Esophagus squamous epithelium (tissue), 5 donors: ENCODE results near the gene HTR5A. TPM values are rescaled to one million over a fixed set of nuclear protein-coding genes. Genes with fewer than 3 reads are reported as not detected.

Experiments used
- DNase-seq: peaks from one replicate; lab custom pipeline; 2025; lab: John Stamatoyannopoulos, UW
- H3K27ac ChIP-seq, 4 donors: fragments of 200-600 bp; sonication (generic); one replicate each; pipeline ENCODE4 v1.5.1; 2016 to 2019; ENCODE audit warnings: mild to moderate bottlenecking in 1 of 4
- H3K27me3 ChIP-seq, 4 donors: fragments of 200-600 bp; sonication (generic); 1 replicate in 3 of 4; 2 replicates in 1 of 4; pipeline versions ENCODE4 v1.5.1 to v1.6.0; 2017 to 2021; ENCODE audit warnings: antibody characterized with exemption in 1 of 4
- H3K36me3 ChIP-seq, 3 donors: fragments of 200-600 bp; sonication (generic); one replicate each; pipeline ENCODE4 v1.5.1; 2016 to 2019
- H3K4me1 ChIP-seq, 3 donors: fragments of 200-600 bp; sonication (generic); one replicate each; pipeline ENCODE4 v1.5.1; 2017 to 2019
- H3K4me3 ChIP-seq, 4 donors: fragments of 200-600 bp; sonication (generic); 1 replicate in 3 of 4; 2 replicates in 1 of 4; pipeline ENCODE4 v1.5.1; 2016 to 2019; ENCODE audit warnings: mild to moderate bottlenecking in 2 of 4, moderate library complexity in 1 of 4
- H3K9me3 ChIP-seq, 3 donors: fragments of 200-600 bp; sonication (generic); one replicate each; pipeline ENCODE4 v1.5.1; 2016 to 2019
- CTCF ChIP-seq, 6 experiments: fragments of 450-650 bp in 4 of 6; fragments of 200-600 bp in 2 of 6; sonication (generic) in 2 of 6; IDR thresholded peaks; one replicate each; pipeline ENCODE4 v1.5.1; 2016 to 2019; ENCODE audit warnings: antibody characterized with exemption in 6 of 6, mild to moderate bottlenecking in 4 of 6, moderate library complexity in 4 of 6
- POLR2A ChIP-seq, 4 donors: fragments of 450-650 bp; IDR thresholded peaks; one replicate each; pipeline ENCODE4 v1.6.1; 2017; ENCODE audit warnings: antibody characterized with exemption in 4 of 4, mild to moderate bottlenecking in 4 of 4, moderate library complexity in 3 of 4
- WGBS, 2 donors: methylation state at CpG; one replicate each; pipeline ENCODE4 v1.1.5; 2018; 5-methylcytosine and 5-hydroxymethylcytosine counted together
- intact Hi-C: fragments of 100-400 bp; cut with DNase I; formaldehyde crosslinking; loops from one replicate; pipeline ENCODE4 v1.15.0; 2022
- total RNA-seq, 4 donors: library from RNA; depleted of rRNA; stranded (reverse); fragments of >200 nt; gene quantifications; one replicate each; pipeline ENCODE4 v1.1.0, GENCODE V29; 2016
- donor health status: DM: yes; HTN: yes; CAD: no.

HTR5A gene
- total RNA-seq, 4 donors from 2014 or later = not detected

- no peaks in the 10 kb centered on the region for H3K4me1 ChIP-seq
- TF ChIP-seq CTCF (IDR thresholded peaks at IDR 0.05) (no peak), POLR2A (IDR thresholded peaks at IDR 0.05) (no peak)
- 23 to 42% methylated on average over 5 of the region's 5 CpGs for WGBS, 2 donors
These were observed 52.7 kb downstream of the HTR5A start for GRCh38 chr7:155122831-155123230.

GRCh38 chr7:155123413-155123812, 53.3 kb downstream of the HTR5A start:
- no peaks in the 10 kb centered on the region for H3K36me3 ChIP-seq
- DNase-seq = no peak
- H3K9me3 ChIP-seq = peaks cover 0 to 26% (median 8%) of the 10 kb centered on the region in 3 donors
- no peaks in the 10 kb centered on the region for H3K4me1 ChIP-seq
- no peaks in the 10 kb centered on the region for H3K27me3 ChIP-seq
- intact Hi-C loops = no loop called here
- TF ChIP-seq CTCF (IDR thresholded peaks at IDR 0.05) (no peak), POLR2A (IDR thresholded peaks at IDR 0.05) (no peak)
- H3K27ac ChIP-seq = no peak overlapping the region
- no peak overlapping the region for H3K4me3 ChIP-seq
- WGBS, 2 donors = 79 to 83% methylated on average over 1 of the region's 1 CpG

More at GRCh38 chr7:155122831-155123230, 52.7 kb downstream of the HTR5A start:
- H3K36me3 ChIP-seq = no peaks in the 10 kb centered on the region
- DNase-seq = no peak
- H3K9me3 ChIP-seq = peaks cover 0 to 26% (median 8%) of the 10 kb centered on the region in 3 donors
- intact Hi-C loops = no loop called here
- H3K27ac ChIP-seq = no peak overlapping the region
- no peaks in the 10 kb centered on the region for H3K27me3 ChIP-seq
- no peak overlapping the region for H3K4me3 ChIP-seq

GRCh38 chr7:155124706-155125105, 54.6 kb downstream of the HTR5A start:
- TF ChIP-seq POLR2A (IDR thresholded peaks at IDR 0.05) (no peak), CTCF (IDR thresholded peaks at IDR 0.05) (no peak)
- Histone ChIP-seq H3K27me3 (no peaks in the 10 kb centered on the region), H3K4me1 (no peaks in the 10 kb centered on the region), H3K27ac (no peak overlapping the region), H3K9me3 (peaks cover 0 to 23% (median 6%) of the 10 kb centered on the region in 3 donors), H3K4me3 (no peak overlapping the region), H3K36me3 (no peaks in the 10 kb centered on the region)
- DNase-seq = no peak
- WGBS, 2 donors = 73 to 81% methylated on average over 8 of the region's 8 CpGs
- intact Hi-C loops = no loop called here

- H3K36me3 ChIP-seq = no peaks in the 10 kb centered on the region
These were observed 59.1 kb downstream of the HTR5A start for GRCh38 chr7:155129186-155129585.

GRCh38 chr7:155129789-155130188, 59.7 kb downstream of the HTR5A start:
- no peak overlapping the region for H3K27ac ChIP-seq
- H3K4me3 ChIP-seq = no peak overlapping the region
- TF ChIP-seq CTCF (IDR thresholded peaks at IDR 0.05) = no peak
- no peak for TF ChIP-seq POLR2A (IDR thresholded peaks at IDR 0.05)
- intact Hi-C loops = no loop called here
- H3K36me3 ChIP-seq = no peaks in the 10 kb centered on the region
- H3K4me1 ChIP-seq = no peaks in the 10 kb centered on the region
- no peak for DNase-seq
- H3K27me3 ChIP-seq = no peaks in the 10 kb centered on the region
- WGBS, 2 donors = 77 to 83% methylated on average over 7 of the region's 7 CpGs
- H3K9me3 ChIP-seq = peaks cover 0 to 6% (median 0%) of the 10 kb centered on the region in 3 donors

More at GRCh38 chr7:155129186-155129585, 59.1 kb downstream of the HTR5A start:
- DNase-seq = no peak
- TF ChIP-seq CTCF (IDR thresholded peaks at IDR 0.05) = no peak
- no peak for TF ChIP-seq POLR2A (IDR thresholded peaks at IDR 0.05)
- Histone ChIP-seq H3K4me3 (no peak overlapping the region), H3K27me3 (no peaks in the 10 kb centered on the region), H3K4me1 (no peaks in the 10 kb centered on the region), H3K9me3 (peaks cover 0 to 10% (median 0%) of the 10 kb centered on the region in 3 donors), H3K27ac (no peak overlapping the region)
- WGBS, 2 donors = 84 to 88% methylated on average over 7 to 9 of the region's 10 CpGs
- intact Hi-C loops = no loop called here
